HG03175 (cell line): ENCODE data around the gene ZRANB3.
"Not testable (repeated sequence)": the region's sequence is repeated elsewhere in the genome, so short reads cannot be mapped to it uniquely, and the experiment has no call there.

Experiments used
- ATAC-seq: cut with Tn5 transposase; IDR thresholded peaks from one replicate; pipeline ENCODE4 v1.9.1; 2021; ENCODE audit warnings: mild to moderate bottlenecking, moderate library complexity; ENCODE audit not compliant: unreplicated experiment

Gene ZRANB3

DNA sequence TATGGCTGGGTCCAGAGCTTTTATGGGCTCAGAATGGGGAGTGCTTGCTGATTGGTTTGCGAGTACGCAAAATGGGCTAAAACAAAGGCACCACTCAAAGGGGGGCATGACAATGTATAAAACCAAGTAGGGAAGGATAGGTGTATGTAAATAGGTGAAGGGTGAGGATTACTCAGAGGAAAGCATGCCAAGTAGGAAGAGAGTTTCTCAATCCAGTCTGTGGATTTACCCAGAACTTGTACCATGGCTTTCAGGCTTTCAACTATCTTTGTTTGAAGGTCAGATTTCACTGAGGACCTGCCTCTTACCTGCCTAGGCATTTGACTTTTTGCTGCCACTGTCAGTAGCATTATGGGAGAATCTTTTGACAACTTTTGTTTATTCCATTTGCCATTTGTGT, 386.7 kb downstream of the ZRANB3 start:
- ATAC-seq: no peak

DNA sequence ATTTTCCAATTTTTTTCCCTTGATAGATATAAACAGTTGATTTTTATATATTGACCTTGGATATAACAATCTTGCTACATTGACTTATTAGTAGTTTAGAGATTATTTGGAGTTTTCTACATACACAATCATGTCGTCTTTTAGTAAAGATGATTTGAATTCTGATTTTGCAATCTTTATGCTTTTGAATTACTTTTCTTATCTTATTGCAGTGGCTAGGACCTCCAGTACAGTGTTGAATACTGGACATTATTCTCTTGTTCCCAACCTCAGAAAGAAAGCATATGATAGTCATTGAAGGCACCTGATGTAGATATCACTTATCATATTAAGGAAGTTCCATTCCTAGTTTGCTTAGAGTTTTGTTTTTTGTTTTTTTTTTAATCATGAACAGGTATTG, 388.7 kb downstream of the ZRANB3 start:
- no peak for ATAC-seq

DNA sequence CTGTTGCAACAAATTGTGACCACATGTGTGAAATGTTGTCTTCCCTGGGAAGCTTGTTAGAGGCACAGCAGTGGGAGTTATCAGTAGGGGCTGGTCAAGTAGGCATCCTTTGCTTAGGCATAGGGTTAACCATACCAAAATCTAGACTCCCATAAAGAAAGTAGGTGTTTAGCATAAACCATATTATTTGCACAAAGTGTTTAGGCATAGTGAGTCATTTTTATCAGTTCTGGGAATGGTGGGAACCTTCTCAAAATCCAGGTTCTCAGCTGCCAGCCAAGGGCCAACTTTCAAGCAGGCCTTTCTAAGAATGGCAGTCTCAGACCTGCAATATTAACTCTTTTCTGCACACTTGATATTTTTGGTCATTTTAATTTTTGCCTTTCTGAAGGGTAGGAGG, 390.4 kb downstream of the ZRANB3 start:
- no peak for ATAC-seq

DNA sequence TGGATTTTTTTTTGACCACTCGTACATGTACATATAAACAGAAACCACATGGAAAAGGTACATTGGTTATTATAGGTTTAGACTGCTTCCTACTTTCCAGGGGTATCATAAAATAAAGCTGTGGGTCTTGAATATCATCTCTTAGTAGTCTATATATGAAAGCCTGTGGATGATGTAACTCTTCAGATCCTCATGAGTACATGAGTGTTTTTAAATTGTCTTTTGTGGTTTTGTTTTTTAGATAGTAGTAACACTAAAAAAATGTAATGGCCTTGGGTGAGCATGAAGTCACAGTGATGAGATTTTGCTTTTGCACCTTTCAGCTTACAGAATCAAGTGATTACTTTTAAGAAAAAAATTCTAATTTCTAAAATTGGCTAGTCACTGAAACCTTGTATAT, 398.7 kb downstream of the ZRANB3 start:
- ATAC-seq: no peak

DNA sequence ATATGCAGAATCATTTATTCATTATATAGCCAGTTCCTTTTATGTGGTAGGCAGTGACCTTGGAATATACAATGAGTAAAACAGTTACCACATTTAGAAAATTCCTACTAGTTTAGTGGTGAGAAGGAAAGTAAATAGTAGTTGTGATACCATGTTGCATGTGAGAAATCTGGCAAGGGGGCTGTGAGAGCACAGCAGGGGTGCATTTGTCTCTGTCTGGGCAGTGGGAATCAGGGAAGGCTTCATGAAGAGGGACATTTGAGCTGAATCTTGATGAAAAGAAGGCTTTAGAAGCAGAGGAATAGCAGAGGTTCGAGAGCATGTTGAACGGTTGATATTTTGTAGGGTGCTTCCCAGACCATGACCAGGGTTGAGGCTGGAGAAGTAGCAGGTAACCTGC, 400.3 kb downstream of the ZRANB3 start:
- no peak for ATAC-seq

DNA sequence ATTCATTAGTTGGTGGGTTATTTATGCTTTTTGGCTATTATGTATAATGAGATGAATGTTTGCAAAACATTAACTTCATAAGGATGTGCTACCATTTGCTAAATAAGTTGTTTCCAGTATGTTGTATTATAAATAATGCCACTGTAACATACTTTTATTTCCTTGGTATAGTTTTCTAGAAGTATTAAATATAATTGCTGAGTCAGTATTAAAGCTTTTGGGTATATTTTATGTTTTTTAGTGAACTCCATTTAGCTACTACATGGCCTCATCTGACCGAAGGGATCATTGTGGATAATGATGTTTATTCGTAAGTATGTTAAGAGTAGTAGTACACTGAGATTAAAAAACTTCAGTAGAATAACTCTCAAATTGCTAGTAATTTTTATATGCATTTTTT, 405.1 kb downstream of the ZRANB3 start:
- ATAC-seq: no peak

DNA sequence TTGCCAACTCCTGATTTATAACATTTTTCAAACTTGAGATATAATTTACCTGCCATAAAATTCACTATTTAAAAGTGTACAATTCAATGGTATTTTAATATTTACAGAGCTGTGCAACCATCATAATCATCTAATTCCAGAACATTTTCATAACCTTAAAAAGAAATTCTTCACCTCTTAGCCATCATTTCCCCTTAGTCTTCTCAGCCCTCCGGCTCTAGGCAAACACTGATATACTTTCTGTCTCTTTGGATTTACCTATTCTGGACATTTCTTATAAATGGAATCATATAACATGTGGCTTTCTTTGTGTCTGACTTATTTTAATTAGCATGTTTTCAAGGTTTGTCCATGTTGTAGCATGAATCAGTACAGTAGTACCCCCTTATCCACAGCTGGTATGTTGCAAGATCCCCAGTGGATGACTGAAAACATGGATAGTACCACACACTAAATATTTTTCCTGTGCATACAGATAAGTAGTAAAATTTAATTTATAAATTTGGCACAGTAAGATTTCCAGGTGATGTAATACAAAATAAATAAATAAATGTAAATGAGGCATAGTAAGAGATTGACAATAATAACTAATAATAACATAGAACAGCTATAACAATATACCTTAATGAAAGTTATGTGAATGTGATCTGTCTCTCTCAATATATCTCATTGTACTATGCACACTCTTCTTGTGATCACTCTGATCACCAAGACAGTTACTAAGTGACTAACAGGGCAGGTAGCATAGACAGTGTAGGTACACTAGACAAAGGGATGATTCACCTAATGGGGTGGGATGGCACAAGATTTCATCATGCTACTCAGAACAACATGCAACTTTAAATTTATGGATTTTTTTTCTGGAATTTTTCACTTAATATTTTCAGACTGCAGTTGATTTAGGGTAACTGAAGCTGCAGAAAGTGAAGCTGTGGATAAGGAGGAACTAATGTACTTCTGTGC, 405.8 kb downstream of the ZRANB3 start:
- ATAC-seq: no peak

DNA sequence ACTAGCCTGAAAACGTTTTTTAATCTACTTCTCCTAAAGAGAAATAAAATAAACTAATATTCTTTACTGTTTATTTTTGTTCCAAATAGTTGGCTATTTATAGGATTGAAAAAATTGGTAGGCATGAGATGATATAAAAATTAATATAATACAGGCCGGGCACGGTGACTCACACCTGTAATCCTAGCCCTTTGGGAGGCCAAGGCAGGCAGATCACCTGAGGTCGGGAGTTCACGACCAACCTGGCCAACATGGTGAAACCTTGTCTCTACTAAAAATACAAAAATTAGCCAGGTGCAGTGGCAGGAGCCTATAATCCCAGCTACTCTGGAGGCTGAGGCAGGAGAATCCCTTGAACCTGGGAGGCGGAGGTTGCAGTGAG, 409.4 kb downstream of the ZRANB3 start:
- not testable (repeated sequence) for ATAC-seq

DNA sequence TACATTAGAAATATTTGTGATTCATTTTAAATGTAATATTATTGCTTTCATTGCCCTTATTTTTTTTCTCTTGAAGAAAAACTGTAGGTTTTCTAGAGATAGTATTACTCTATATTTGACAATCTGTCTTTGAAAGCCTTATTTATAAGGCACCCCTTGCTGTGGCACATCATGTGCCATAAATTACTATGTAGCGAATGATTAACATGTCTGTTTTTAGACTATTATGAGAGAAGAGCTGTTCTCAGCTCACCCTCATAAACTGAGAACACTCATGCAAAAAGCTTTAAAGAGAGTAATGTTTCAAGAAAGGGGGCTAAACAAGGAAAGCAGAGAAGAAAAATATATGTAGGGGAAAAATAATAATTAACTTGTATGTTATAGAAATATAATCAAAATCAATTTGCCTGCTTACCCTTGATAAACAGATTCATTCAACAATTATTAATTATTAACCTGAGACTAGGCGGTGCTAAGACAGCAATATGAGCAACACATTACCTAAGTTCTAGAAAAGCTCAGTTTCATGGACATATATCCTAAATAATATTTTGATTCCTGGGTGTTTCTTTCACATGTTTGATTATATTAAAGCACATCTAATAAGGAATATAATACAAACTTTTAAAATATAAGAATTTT, 409.9 kb downstream of the ZRANB3 start:
- ATAC-seq: no peak

DNA sequence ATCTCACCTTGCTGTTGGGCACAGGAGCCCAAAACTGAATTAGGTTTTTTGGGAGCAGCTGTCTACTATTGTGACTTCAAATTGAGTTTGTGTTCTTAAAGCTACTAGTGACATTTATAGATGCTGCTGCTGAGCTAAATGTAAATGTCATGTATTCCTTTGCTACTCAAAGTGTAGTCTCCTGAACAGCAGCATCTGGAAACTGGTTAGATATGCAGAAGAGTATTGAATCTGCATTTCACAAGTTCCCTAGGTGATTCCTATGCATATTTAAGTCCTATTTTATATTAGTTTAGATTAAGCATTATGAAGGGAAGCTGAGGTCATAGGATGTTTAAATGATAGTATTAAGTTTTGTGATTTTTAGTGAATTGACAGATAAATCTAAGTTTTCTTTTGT, 411.4 kb downstream of the ZRANB3 start:
- ATAC-seq: no peak

DNA sequence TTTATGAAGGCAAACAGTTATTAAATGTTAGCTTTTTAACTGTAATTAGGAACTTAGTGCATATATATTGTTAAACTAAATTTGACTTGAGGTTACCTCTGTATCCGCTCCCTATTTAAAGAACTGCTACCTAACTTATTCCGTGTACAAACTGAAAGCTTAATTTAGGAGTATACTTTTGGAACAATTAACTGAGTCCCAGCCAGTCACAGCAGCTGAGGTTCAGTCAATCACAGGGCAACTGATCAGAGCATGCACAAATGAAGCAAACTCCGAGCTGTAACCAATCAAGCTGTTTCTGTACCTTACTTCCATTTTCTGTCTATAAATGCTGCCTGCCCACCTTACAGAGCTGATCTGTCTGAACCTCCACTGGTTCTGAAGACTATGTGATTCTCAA, 417.7 kb downstream of the ZRANB3 start:
- ATAC-seq: no peak

DNA sequence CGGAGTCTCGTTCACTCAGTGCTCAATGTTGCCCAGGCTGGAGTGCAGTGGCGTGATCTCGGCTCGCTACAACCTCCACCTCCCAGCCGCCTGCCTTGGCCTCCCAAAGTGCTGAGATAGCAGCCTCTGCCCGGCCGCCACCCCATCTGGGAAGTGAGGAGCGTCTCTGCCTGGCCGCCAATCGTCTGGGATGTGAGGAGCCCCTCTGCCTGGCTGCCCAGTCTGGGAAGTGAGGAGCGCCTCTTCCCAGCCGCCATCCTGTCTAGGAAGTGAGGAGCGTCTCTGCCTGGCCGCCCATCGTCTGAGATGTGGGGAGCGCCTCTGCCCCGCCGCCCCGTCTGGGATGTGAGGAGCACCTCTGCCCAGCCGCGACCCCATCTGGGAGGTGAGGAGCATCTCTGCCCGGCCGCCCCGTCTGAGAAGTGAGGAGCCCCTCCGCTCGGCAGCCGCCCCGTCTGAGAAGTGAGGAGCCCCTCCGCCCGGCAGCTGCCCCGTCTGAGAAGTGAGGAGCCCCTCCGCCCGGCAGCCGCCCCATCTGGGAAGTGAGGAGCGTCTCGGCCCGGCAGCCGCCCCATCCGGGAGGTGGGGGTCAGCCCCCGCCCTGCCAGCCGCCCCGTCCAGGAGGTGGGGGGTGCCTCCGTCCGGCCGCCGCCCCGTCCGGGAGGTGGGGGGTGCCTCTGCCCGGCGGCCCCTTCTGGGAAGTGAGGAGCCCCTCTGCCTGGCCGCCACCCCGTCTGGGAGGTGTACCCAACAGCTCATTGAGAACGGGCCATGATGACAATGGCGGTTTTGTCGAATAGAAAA, 425.3 kb downstream of the ZRANB3 start:
- ATAC-seq: not testable (repeated sequence)

DNA sequence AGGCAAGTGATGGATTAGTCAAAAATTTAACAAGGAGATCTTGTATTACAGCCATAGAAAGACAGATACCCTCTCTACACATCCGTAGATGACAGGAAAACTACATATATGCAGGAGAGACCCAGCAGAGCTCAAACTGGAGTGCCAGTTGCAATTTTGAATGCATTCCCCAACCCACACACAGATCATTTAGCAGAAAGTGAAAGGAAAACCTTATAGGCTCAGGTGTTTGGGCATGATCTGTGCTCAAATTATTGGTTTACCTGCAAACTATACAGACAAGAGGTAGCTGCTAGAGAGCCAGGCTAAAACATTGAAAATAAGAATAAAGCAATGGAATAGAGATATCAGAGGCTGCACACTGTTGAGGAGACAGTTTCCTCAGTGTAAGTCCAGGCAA, 427.2 kb downstream of the ZRANB3 start:
- ATAC-seq: no peak

DNA sequence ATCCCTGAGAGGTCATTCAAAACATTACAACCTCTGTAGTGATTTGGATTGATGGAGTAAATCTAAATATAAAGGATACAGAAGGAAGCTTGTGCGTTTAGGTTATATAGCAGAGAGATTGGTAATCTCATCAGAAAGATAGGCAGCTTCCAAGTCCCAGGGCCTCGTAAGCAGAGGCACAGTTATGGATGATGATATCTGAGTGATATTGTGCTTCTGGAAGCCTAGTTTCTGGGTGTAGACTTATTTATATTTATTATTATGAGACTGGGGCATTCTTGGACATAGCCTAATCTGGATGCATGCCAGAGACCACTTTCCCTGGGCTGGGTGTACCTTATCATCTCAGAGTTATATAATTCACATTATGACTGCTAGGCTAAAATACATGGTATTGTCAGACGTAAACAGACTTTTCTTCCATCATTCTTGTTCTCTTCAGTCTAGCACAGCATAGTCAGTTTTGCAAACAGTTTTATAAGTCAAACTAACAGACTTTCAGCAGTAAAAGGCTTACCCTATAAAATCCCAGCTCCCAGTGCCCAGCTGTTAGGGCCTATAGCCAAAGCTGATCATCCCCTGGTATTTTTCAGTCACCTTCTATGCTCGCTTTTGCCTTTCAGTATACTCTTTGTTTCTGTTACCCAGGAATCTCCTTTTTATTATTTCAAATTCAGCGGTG, 431.1 kb downstream of the ZRANB3 start:
- no peak for ATAC-seq

DNA sequence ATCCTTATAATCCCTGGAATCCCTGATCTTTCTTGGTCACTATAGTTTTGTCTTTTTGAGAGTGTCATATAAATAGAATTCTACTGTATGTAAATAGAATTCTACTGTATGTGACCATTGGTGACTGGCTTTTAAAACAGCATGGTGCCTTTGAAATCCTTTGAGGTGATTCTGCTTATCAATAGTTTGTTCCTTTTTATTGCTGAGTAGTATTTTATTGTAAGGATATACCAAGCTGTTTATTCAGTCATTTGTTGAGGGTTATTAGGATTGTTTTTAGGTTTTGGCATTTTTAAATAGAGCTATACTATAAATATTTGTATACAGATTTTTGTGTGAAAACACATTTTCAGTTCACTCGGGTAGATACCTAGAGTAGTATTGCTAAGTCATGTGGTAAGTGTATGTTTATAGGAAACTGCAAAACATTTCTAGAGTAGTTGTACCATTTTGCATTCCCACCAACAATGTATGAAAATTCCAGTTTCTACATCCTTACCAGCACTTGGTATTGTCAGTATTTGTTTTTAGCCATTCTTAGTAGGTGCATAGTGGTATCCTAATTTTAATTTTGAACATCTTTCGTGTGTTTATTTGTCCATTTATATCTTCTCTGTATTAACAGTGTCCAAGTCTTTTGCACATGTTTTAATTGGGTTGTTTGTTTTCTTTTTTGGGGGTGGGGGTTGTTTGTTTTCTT, 433.3 kb downstream of the ZRANB3 start:
- no peak for ATAC-seq

DNA sequence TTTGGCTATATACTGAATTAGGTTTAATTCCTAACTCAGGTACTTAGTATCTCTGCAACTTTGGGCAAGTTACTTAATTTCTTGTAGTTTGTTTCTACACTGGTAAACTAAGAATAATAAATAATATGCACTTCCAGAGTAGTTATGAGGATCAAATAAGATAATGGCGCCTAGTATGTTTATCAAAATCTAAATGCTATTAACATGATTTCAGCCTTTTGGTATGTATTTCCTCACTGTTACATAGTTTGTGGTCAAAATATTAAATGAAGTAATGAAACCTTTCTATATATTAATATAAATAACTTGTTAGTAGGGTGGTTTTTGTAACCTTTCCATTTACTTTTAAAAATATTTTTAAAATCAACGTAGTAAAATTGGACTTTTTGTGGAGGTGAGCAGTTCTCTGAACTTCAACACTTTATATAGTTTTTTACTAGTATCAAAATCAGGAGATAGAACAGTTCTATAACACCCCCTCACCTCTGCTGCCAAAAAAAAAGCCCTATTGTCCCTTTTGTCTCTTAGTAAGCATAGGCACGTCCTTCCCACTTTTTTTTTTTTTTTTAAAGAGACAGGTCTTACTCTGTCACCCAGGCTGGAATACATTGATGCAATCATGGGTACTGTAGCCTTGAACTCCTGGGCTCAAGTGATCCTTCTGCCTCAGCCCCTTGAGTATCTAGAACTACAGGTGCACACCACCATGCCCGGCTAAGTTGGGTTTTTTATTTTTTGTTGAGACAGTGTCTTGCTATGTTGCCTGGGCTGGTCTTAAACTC, 434.2 kb downstream of the ZRANB3 start:
- ATAC-seq: no peak

DNA sequence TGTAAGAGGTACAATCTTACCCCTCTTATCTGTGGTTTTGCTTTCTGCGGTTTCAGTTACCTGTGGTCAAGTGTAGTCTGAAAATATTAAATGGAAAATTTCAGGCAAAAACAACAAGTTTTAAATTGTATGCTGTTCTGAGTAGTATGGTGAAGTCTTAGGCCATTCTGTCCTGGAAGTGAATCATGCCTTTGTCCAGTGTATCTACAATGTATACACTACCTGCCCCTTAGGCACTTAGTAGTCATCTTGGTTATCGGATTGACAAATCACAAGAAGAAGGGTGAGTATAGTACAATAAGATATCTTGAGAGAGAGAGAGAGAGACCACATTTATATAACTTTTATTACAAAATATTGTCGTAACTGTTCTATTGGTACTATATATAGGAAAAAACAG, 435.4 kb downstream of the ZRANB3 start:
- ATAC-seq: no peak

DNA sequence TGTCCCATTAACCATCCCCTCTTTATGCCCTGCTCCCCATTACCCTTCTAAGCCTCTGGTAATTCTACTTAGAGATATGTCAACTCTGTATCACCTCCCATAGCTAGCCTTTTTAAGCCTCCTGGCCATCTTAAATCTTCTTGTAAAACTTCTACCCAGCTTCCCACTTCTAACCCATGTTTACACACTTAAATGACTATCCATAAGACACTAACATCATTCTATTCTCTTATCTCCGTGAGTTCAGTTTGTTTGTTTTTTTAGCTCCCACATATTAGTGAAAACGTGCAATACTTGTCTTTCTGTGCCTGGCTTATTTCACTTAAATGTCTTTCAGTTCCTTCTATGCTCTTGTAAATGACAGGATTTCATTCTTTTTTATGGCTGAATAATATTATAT, 436.5 kb downstream of the ZRANB3 start:
- ATAC-seq: no peak

DNA sequence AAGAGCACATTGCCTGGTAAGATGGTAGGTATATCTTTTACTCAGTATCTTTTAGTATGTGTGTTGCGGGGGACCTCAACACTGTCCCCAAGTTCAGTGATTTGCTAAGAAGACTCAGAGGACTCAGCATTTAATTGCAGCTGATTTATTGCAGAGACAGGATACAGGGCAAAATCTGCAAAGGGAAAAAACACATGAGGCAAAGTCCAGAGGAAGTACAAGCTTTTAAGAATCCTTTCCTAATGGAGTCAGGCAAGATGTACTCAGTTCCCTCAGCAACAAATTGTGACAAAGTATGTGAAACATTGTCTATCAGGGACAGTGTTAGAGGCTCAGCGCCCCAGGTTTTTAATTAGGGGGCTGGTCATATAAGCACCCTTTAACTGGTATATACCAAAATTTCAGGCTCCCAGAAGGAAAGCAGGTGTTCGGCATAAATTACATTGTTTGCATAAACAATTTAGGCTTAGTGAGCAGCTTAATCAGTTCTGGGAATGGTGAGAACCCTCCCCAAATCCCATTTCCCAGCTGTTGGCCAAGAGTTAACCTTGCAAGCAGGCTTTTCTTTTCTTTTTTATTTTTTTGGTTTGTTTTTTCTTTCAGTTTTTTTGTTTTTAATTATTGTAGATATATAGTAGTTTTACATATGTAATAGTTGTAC, 437.2 kb downstream of the ZRANB3 start:
- ATAC-seq: no peak
